Right atrium auricular region (tissue), 2 donors: ENCODE measurements around the gene MCC. TPM values are rescaled to one million over a fixed set of nuclear protein-coding genes. Genes with fewer than 3 reads are reported as not detected.
A peak's percentile ranks its signal among the peaks of the same experiment; 100 is the strongest.

Experiments used
- DNase-seq: peaks from one replicate; pipeline ENCODE4 v3.0.0-alpha.2; 2019; ENCODE audit warnings: low spot score
- H3K27ac ChIP-seq, 2 donors: fragments of 200-600 bp; sonication (generic); 1 replicate in 1 of 2; 2 replicates in 1 of 2; pipeline ENCODE4 v1.5.1; 2016 to 2019
- H3K27me3 ChIP-seq, 2 donors: fragments of 200-600 bp; sonication (generic); one replicate each; pipeline versions ENCODE4 v1.5.1 to v1.6.0; 2017 to 2019
- H3K36me3 ChIP-seq: fragments of 200-600 bp; sonication (generic); one replicate; pipeline ENCODE4 v1.5.1; 2016
- H3K4me1 ChIP-seq, 2 donors: fragments of 200-600 bp; sonication (generic); one replicate each; pipeline versions ENCODE4 v1.5.1 to v1.6.0; 2017 to 2019
- H3K4me3 ChIP-seq, 2 donors: fragments of 200-600 bp; sonication (generic); 1 replicate in 1 of 2; 2 replicates in 1 of 2; pipeline ENCODE4 v1.5.1; 2017 to 2019; ENCODE audit warnings: mild to moderate bottlenecking in 1 of 2, moderate library complexity in 1 of 2
- H3K9me3 ChIP-seq, 2 donors: fragments of 200-600 bp; sonication (generic); one replicate each; pipeline ENCODE4 v1.5.1; 2019
- CTCF ChIP-seq, 2 donors: fragments of 200-600 bp; sonication (generic); IDR thresholded peaks; one replicate each; pipeline ENCODE4 v1.5.1; 2019; ENCODE audit warnings: antibody characterized with exemption in 2 of 2
- total RNA-seq, 2 donors: library from RNA; depleted of rRNA; stranded (reverse); fragments of >200 nt; gene quantifications; one replicate each; pipeline ENCODE4 v1.1.0, GENCODE V29; 2016

MCC gene
- total RNA-seq, 2 donors from 2014 or later: 28.8 to 31.7 TPM

GRCh38 chr5:113283558-113283957 is 204.7 kb downstream of the MCC start:
- Histone ChIP-seq H3K4me1 (peaks cover 0 to 35% of the 10 kb centered on the region in 2 donors), H3K27me3 (no peaks in the 10 kb centered on the region), H3K36me3 (no peaks in the 10 kb centered on the region), H3K9me3 (no peaks in the 10 kb centered on the region), H3K27ac (no peak overlapping the region), H3K4me3 (no peak overlapping the region)
- no peak for DNase-seq
- TF ChIP-seq CTCF (IDR thresholded peaks at IDR 0.05): no peak

- Histone ChIP-seq H3K27ac (peak overlapping the region in 1 of 2 donors; percentile 68), H3K4me3 (no peak overlapping the region), H3K4me1 (peaks cover 0 to 35% of the 10 kb centered on the region in 2 donors), H3K27me3 (no peaks in the 10 kb centered on the region), H3K36me3 (no peaks in the 10 kb centered on the region), H3K9me3 (no peaks in the 10 kb centered on the region)
- no peak for TF ChIP-seq CTCF (IDR thresholded peaks at IDR 0.05)
- DNase-seq: no peak
Observed at GRCh38 chr5:113282472-113282871, 205.8 kb downstream of the MCC start.

- Histone ChIP-seq H3K4me3 (no peak overlapping the region), H3K9me3 (no peaks in the 10 kb centered on the region), H3K27me3 (no peaks in the 10 kb centered on the region), H3K36me3 (no peaks in the 10 kb centered on the region), H3K27ac (no peak overlapping the region), H3K4me1 (peaks cover 0 to 38% of the 10 kb centered on the region in 2 donors)
- no peak for DNase-seq
- no peak for TF ChIP-seq CTCF (IDR thresholded peaks at IDR 0.05)
Observed at GRCh38 chr5:113281194-113281593, 207.1 kb downstream of the MCC start.

- Histone ChIP-seq H3K4me1 (peaks cover 0 to 44% of the 10 kb centered on the region in 2 donors), H3K4me3 (no peak overlapping the region)
Observed at GRCh38 chr5:113280541-113280940, 207.7 kb downstream of the MCC start.

GRCh38 chr5:113278976-113279375 is 209.3 kb downstream of the MCC start:
- Histone ChIP-seq H3K36me3 (no peaks in the 10 kb centered on the region), H3K27me3 (no peaks in the 10 kb centered on the region), H3K4me3 (no peak overlapping the region), H3K4me1 (peaks cover 0 to 60% of the 10 kb centered on the region in 2 donors), H3K9me3 (no peaks in the 10 kb centered on the region), H3K27ac (no peak overlapping the region)
- TF ChIP-seq CTCF (IDR thresholded peaks at IDR 0.05): no peak
- DNase-seq: no peak

More at GRCh38 chr5:113280541-113280940, 207.7 kb downstream of the MCC start:
- Histone ChIP-seq H3K27ac (no peak overlapping the region), H3K9me3 (no peaks in the 10 kb centered on the region), H3K36me3 (no peaks in the 10 kb centered on the region), H3K27me3 (no peaks in the 10 kb centered on the region)
- no peak for TF ChIP-seq CTCF (IDR thresholded peaks at IDR 0.05)
- no peak for DNase-seq

GRCh38 chr5:113276493-113276892 is 211.8 kb downstream of the MCC start:
- Histone ChIP-seq H3K4me3 (no peak overlapping the region), H3K4me1 (peaks cover 0 to 63% of the 10 kb centered on the region in 2 donors), H3K27me3 (no peaks in the 10 kb centered on the region), H3K36me3 (no peaks in the 10 kb centered on the region), H3K9me3 (no peaks in the 10 kb centered on the region), H3K27ac (no peak overlapping the region)
- no peak for DNase-seq
- no peak for TF ChIP-seq CTCF (IDR thresholded peaks at IDR 0.05)
